ENCODE data around the gene CCDC60. TPM values are rescaled to one million over a fixed set of nuclear protein-coding genes. Genes with fewer than 3 reads are reported as not detected.

CCDC60 gene
- total and polyA plus RNA-seq, 10 donors: not detected

- H3K27ac ChIP-seq: no peak overlapping the region
- TF ChIP-seq CTCF (IDR thresholded peaks at IDR 0.05 in 8 of 11, conservative IDR thresholded peaks at IDR 0.05 in 3 of 11) (no peak), POLR2AphosphoS5 (IDR thresholded peaks at IDR 0.05) (no peak), POLR2A (IDR thresholded peaks at IDR 0.05) (no peak)
- WGBS, 5 donors: 79 to 93% (median 87%) methylated on average over 6 of the region's 6 CpGs
- H3K4me1 ChIP-seq: no peaks in the 10 kb centered on the region
- peaks cover 0 to 45% (median 0%) of the 10 kb centered on the region in 7 donors for H3K27me3 ChIP-seq (replicated peaks in 1 of 7)
- peaks cover 0 to 3% (median 0%) of the 10 kb centered on the region in 8 donors for H3K9me3 ChIP-seq
- H3K36me3 ChIP-seq: no peaks in the 10 kb centered on the region
- intact Hi-C loops (cut with DNase I; ENCODE audit: low total_unique reads): no loop called here
- no peak for DNase-seq
- no peak overlapping the region for H3K4me3 ChIP-seq
Observed at GRCh38 chr12:119440803-119441360, 106.4 kb downstream of the CCDC60 start.

DNA sequence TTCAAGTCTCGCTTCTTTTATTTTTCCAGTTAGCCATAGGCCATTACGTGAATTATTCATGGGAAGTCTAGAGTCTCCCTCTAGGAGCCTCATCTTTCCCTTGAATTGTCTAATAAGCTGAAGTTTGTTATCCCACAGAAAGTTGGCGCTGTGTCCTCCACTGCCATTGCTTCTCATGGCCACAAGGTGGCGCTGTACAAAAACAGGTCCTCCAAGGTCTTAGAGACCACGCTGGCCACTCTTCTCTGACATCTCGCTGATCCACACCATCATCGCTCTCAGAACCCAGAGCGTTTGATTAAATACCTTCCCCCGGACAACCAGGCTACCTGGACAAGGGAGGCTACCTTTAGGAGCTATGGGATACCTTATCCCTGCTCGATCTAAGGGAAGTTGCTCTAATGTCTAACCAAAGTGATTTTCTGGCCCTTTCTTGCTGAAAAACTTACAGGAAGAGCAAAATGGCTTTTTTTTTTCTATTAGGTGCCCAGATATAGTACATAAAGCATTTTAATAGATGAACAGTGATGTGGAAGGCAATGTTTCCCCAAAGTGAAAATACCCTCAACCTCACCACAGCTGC lies 110.0 kb downstream of the CCDC60 start:
- TF ChIP-seq POLR2AphosphoS5 (IDR thresholded peaks at IDR 0.05): no peak
- peak; percentile 31 to 83 (median 70) for TF ChIP-seq CTCF (IDR thresholded peaks at IDR 0.05 in 8 of 11, conservative IDR thresholded peaks at IDR 0.05 in 3 of 11)
- Histone ChIP-seq H3K36me3 (no peaks in the 10 kb centered on the region), H3K27ac (no peak overlapping the region), H3K4me1 (no peaks in the 10 kb centered on the region), H3K4me3 (no peak overlapping the region), H3K27me3 (replicated peaks in 1 of 7) (peaks cover 0 to 22% (median 0%) of the 10 kb centered on the region in 7 donors), H3K9me3 (no peaks in the 10 kb centered on the region)
- WGBS, 5 donors: 21 to 26% (median 24%) methylated on average over 10 of the region's 10 CpGs
- DNase-seq: no peak
- intact Hi-C loops (cut with DNase I; ENCODE audit: low total_unique reads): no loop called here

DNA sequence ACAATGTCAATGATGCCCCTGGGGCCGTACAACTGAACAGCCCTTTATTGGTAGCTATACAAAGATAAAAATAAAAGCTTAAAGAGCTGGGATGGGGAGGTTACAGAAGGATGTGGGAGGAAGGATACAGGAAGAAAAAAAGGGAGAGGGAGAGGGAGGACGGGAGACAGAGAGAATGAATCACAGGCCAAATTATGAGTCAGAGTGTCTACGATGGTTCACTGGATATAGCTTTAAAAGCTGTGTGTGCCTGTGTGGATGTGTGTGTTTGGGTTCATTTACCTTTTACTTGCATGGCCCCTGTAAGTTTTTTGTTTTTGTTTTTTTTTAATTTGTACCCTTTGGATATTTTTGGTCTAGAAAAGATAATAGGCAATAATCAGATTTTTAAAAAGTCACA lies 111.9 kb downstream of the CCDC60 start:
- WGBS, 5 donors: 52 to 69% (median 60%) methylated on average over 3 of the region's 3 CpGs
- TF ChIP-seq POLR2A (IDR thresholded peaks at IDR 0.05) (no peak), POLR2AphosphoS5 (IDR thresholded peaks at IDR 0.05) (no peak), CTCF (IDR thresholded peaks at IDR 0.05 in 8 of 11, conservative IDR thresholded peaks at IDR 0.05 in 3 of 11) (no peak)
- intact Hi-C loops (cut with DNase I; ENCODE audit: low total_unique reads): no loop called here
- Histone ChIP-seq H3K9me3 (no peaks in the 10 kb centered on the region), H3K27me3 (replicated peaks in 1 of 7) (peaks cover 0 to 20% (median 0%) of the 10 kb centered on the region in 7 donors), H3K27ac (no peak overlapping the region), H3K4me3 (no peak overlapping the region), H3K36me3 (no peaks in the 10 kb centered on the region), H3K4me1 (no peaks in the 10 kb centered on the region)
- DNase-seq: no peak

GRCh38 chr12:119447126-119447525 lies 112.6 kb downstream of the CCDC60 start:
- intact Hi-C loops (cut with DNase I; ENCODE audit: low total_unique reads): no loop called here
- Histone ChIP-seq H3K36me3 (no peaks in the 10 kb centered on the region), H3K27ac (no peak overlapping the region), H3K4me3 (no peak overlapping the region), H3K27me3 (replicated peaks in 1 of 7) (peaks cover 0 to 19% (median 0%) of the 10 kb centered on the region in 7 donors), H3K9me3 (no peaks in the 10 kb centered on the region), H3K4me1 (no peaks in the 10 kb centered on the region)
- WGBS, 5 donors: 39 to 51% (median 46%) methylated on average over 7 of the region's 7 CpGs
- no peak for DNase-seq
- TF ChIP-seq POLR2AphosphoS5 (IDR thresholded peaks at IDR 0.05) (no peak), POLR2A (IDR thresholded peaks at IDR 0.05) (no peak), CTCF (IDR thresholded peaks at IDR 0.05 in 8 of 11, conservative IDR thresholded peaks at IDR 0.05 in 3 of 11) (no peak)
